Measurements from ENCODE around the gene IHH.

GRCh38 chr2:219056176-219056895, 4.4 kb downstream of the IHH start:
- TF ChIP-seq CTCF (IDR thresholded peaks at IDR 0.05 in 2 of 3, conservative IDR thresholded peaks at IDR 0.05 in 1 of 3; ENCODE audit: borderline replicate concordance in 1 of 3, insufficient read depth in 1 of 3, low read depth in 2 of 3, low read length in 2 of 3), result no peak
- no peak for TF ChIP-seq REST (IDR thresholded peaks at IDR 0.05; ENCODE audit: low read depth)
- TF ChIP-seq POLR2AphosphoS5 (IDR thresholded peaks at IDR 0.05; ENCODE audit: low read depth, low read length), result no peak
